A549 (cell line): ENCODE data around the gene SRC.

Source experiments
- EHMT2 ChIP-seq: fragments of 200-600 bp; sonication (generic); IDR thresholded peaks from 2 replicates; pipeline ENCODE4 v1.6.1; 2016; ENCODE audit warnings: antibody characterized with exemption, low read depth, mild to moderate bottlenecking, moderate library complexity
- EP300 ChIP-seq, 2 experiments: fragments of >200 bp; sonication (Bioruptor Twin); formaldehyde crosslinking; IDR thresholded peaks; 2 replicates in 1 of 2; 3 replicates in 1 of 2; pipeline ENCODE4 v1.6.1; 2016 to 2017
- PBX3 ChIP-seq: IDR thresholded peaks from 2 replicates; pipeline ENCODE4 v1.6.1; 2012
- PHF8 ChIP-seq: fragments of 200-600 bp; sonication (generic); IDR thresholded peaks from 2 replicates; pipeline ENCODE4 v1.6.1; 2016; ENCODE audit warnings: low read depth, mild to moderate bottlenecking, antibody characterized with exemption, moderate library complexity, borderline replicate concordance
- POLR2A ChIP-seq: IDR thresholded peaks from 2 replicates; pipeline ENCODE4 v1.6.1; 2012; ENCODE audit warnings: mild to moderate bottlenecking, low read length
- POLR2AphosphoS2 ChIP-seq: conservative IDR thresholded peaks from 2 replicates; pipeline ENCODE4 v1.6.1; 2012; ENCODE audit warnings: low read length, improper control_type of control experiment, inconsistent platforms
- RARB ChIP-seq: fragments of 250-450 bp; sonication (Bioruptor Pico); IDR thresholded peaks from 2 replicates; pipeline ENCODE4 v1.8.0; 2021; ENCODE audit warnings: mild to moderate bottlenecking, moderate library complexity
- RNF2 ChIP-seq: fragments of 200-600 bp; sonication (generic); IDR thresholded peaks from 2 replicates; pipeline ENCODE4 v1.6.1; 2016; ENCODE audit warnings: low read depth, mild to moderate bottlenecking, antibody characterized with exemption, moderate library complexity, borderline replicate concordance
- TF ChIP-seq, protein P1 (sequence below): fragments of >200 bp; sonication (Bioruptor Twin); formaldehyde crosslinking; IDR thresholded peaks from 3 replicates; pipeline ENCODE4 v1.5.1; 2016
- TF ChIP-seq, protein P2 (sequence below): fragments of 450-650 bp; IDR thresholded peaks from 2 replicates; pipeline ENCODE4 v1.6.1; 2014; ENCODE audit warnings: antibody characterized with exemption

GRCh38 chr20:37359836-37360235 is 13.9 kb downstream of the SRC start:
- TF ChIP-seq RNF2 (no peak), PHF8 (no peak), POLR2A (no peak), RARB (CRISPR knock-in tag) (no peak), EP300 (IDR thresholded peaks at IDR 0.05) (no peak), PBX3 (no peak), POLR2AphosphoS2 (no peak), EHMT2 (no peak)
- TF ChIP-seq, protein P1, sequence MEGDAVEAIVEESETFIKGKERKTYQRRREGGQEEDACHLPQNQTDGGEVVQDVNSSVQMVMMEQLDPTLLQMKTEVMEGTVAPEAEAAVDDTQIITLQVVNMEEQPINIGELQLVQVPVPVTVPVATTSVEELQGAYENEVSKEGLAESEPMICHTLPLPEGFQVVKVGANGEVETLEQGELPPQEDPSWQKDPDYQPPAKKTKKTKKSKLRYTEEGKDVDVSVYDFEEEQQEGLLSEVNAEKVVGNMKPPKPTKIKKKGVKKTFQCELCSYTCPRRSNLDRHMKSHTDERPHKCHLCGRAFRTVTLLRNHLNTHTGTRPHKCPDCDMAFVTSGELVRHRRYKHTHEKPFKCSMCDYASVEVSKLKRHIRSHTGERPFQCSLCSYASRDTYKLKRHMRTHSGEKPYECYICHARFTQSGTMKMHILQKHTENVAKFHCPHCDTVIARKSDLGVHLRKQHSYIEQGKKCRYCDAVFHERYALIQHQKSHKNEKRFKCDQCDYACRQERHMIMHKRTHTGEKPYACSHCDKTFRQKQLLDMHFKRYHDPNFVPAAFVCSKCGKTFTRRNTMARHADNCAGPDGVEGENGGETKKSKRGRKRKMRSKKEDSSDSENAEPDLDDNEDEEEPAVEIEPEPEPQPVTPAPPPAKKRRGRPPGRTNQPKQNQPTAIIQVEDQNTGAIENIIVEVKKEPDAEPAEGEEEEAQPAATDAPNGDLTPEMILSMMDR, result no peak
- TF ChIP-seq, protein P2, sequence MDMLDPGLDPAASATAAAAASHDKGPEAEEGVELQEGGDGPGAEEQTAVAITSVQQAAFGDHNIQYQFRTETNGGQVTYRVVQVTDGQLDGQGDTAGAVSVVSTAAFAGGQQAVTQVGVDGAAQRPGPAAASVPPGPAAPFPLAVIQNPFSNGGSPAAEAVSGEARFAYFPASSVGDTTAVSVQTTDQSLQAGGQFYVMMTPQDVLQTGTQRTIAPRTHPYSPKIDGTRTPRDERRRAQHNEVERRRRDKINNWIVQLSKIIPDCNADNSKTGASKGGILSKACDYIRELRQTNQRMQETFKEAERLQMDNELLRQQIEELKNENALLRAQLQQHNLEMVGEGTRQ, result no peak
